22Rv1 (cell line): ENCODE data around the gene RAB3IL1.

Experiments
- H3K27ac ChIP-seq: fragments of 450-650 bp; 2 replicates; pipeline ENCODE4 v1.5.1; 2017
- ZFX ChIP-seq: fragments of 450-650 bp; IDR thresholded peaks from 2 replicates; pipeline ENCODE4 v1.6.1; 2017; ENCODE audit warnings: antibody characterized with exemption, borderline replicate concordance
- TF ChIP-seq, protein P1 (sequence below): fragments of 450-650 bp; IDR thresholded peaks from 2 replicates; pipeline ENCODE4 v1.5.1; 2017; ENCODE audit warnings: mild to moderate bottlenecking

Gene RAB3IL1

DNA sequence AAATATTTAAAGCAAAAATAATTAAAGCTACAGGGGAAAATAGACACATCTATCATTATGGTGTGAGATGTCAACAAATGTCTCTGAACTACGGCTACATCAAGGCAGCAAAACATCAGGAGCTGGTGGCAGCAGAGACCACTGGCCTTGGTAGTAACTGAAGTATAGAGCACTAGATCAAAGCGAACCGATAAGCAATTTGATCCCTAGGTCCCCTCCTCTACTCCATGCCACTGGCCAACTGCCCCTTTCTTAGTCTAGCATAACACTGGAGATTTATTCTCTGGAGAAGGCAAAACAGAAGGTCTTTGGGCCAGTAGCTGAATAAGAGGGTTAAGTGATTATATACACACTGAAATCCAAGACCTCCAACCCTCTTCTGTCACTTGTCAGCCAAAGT, 13.6 kb upstream of the RAB3IL1 start:
- no peak for TF ChIP-seq ZFX
- H3K27ac ChIP-seq, result no peak overlapping the region

DNA sequence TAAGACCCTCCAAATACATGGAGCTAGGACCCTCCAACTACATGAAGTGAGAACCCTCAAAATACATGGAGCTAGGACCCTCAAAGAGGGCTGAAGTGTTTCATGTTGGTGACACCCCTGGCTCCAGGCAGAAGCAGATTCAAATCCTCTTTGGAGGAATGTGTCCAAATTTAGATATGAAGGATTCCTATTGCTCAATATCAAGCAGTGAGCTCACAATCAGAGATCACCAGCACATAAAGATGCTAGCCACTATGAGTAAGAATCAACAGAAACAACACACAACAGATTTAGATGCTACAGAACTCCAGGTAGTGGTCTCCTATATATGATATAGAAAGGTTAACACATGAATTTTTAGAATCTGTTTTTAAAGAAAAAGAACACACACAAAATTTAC, 11.2 kb upstream of the RAB3IL1 start:
- H3K27ac ChIP-seq, result no peak overlapping the region
- TF ChIP-seq ZFX, result no peak
- TF ChIP-seq, protein P1, sequence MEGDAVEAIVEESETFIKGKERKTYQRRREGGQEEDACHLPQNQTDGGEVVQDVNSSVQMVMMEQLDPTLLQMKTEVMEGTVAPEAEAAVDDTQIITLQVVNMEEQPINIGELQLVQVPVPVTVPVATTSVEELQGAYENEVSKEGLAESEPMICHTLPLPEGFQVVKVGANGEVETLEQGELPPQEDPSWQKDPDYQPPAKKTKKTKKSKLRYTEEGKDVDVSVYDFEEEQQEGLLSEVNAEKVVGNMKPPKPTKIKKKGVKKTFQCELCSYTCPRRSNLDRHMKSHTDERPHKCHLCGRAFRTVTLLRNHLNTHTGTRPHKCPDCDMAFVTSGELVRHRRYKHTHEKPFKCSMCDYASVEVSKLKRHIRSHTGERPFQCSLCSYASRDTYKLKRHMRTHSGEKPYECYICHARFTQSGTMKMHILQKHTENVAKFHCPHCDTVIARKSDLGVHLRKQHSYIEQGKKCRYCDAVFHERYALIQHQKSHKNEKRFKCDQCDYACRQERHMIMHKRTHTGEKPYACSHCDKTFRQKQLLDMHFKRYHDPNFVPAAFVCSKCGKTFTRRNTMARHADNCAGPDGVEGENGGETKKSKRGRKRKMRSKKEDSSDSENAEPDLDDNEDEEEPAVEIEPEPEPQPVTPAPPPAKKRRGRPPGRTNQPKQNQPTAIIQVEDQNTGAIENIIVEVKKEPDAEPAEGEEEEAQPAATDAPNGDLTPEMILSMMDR, result no peak

DNA sequence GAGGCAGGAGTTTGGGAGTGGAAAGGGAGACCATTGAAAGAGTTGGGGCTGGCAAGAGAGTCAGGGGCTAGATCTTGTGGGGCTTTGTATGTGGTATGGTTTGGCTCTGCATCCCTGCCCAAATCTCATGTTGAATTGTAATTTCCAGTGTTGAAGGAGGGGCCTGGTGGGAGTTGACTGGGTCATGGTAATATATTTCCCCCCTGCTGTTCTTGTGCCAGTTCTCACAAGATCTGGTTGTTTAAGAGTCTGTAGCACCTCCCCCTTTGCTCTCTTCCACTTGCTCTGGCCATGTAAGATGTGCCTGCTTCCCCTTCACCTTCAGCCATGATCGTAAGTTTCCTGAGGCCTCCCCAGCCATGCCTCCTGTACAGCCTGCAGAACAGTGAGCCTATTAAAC, 10.1 kb upstream of the RAB3IL1 start:
- TF ChIP-seq, protein P1, result no peak
- no peak for TF ChIP-seq ZFX
- H3K27ac ChIP-seq, result no peak overlapping the region

DNA sequence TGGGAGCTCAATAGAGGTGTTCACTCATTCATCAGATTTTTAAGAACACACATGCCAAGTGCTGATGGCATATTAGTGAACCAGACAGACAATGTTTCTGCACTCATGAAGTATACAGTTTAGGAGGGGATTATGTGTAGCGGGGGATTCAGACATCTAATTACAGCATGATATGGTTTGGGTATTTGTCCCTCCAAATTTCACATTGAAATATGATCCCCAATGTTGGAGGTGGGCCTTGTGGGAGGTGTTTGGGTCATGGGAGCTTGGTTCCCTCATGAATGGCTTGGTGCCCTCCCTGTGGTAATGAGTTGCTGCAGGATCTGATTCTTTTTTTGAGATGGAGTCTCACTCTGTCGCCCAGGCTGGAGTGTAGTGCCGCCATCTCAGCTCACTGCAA, 8.9 kb upstream of the RAB3IL1 start:
- TF ChIP-seq, protein P1, result no peak
- no peak for TF ChIP-seq ZFX
- H3K27ac ChIP-seq, result no peak overlapping the region

DNA sequence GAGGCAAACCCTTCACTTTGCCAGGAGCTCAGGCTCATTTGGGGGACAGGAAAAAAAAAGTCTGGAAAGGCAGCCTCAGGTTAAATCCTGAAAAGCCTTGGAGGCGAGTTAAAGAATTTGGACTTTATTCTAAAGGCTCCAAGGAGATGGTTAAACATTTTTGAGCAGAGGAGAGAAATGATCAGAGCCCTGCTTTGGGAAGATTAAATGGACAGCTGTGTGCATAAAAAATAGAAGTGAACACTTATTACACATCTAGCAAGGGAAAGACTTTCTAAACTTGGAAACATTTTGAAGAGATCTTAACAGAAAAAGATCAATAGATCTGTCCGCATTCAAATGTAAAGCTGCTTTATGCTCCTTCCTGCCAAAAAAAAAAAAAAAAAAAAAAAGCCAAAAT, 8.4 kb upstream of the RAB3IL1 start:
- no peak overlapping the region for H3K27ac ChIP-seq
- TF ChIP-seq, protein P1, result no peak
- no peak for TF ChIP-seq ZFX

DNA sequence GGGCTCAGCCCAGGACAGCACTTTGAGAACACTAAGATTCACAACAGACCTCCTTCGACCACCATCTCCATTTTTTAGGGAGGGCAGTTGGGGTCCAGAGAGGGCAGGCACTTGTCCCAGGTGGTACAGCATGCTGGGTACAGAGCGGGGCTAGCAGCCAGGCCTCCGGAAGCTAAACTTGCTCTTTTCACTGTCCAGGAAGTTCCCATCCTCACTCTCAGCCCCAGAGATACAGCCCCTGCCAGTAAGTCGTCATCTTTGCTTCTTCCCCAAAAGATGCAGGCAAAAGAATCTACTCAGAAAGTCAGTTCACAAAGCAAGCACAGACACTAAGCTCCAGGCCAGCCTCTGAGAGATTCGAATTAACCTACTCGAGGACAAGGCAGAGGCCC, 6.7 kb upstream of the RAB3IL1 start:
- TF ChIP-seq, protein P1, result no peak
- no peak for TF ChIP-seq ZFX
- no peak overlapping the region for H3K27ac ChIP-seq

DNA sequence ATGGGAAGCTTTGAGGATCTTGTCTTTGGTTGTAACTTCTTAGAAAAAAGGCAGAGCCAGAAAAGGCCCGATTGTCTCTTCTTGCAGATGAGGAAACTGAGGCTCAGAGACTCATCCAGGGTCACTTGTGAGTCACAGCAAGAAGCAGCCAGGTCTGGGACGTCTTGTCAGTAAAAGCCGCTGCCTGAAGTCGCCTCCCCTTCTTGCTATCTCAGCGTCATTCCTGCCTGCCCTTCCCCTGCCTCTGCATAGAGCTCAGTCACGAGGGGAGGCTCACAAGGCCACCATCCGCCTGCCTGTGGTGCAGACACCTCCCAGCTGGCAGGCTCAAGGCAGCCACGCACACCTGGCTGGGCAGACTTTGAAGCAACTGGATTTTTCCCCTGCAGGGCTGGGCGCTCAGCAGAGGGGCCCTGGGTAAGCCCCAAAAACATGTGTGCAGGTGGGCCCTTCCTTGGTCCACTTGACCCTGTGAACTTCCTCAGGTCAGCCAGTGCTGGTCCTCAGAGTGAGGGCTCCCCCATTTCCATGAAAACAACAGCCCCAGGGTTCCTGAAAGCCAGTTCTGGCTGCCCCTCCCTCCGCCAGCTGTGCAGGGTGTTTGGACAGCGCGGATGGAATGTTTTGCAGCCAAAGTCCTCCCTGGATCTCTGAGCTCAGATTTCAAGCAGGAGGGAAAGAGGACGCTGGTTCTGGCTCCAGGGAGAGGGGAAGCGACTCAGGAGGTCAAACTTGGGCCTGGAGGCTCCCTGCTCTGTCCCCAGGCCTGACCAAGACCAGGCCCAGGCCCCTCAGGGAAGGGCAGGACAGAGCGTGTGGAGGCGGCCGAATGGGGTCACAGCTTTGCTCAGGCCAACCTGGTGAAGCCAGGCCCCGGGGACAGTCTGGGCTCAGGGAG, 6.0 kb upstream of the RAB3IL1 start:
- H3K27ac ChIP-seq, result no peak overlapping the region
- TF ChIP-seq, protein P1, result no peak
- no peak for TF ChIP-seq ZFX

DNA sequence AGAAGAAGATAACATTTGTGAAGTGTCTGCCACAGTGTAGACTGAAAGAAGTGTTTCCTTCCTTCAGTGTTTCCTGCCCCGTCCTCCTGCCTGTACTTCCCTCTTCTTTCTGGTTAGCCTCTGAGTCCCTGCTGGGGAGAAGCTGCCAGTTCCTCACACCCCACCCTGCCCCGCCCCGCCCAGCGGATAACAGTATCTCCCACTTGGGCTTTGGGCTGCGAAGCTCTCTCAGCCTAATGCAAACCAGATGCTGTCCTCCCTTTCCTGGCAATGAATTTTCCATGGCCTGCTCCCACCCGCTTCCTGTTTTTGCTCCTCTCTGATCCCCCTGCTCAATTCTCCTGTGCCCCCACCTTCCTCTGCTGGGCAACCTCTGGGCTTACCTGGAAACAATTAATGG, 5.2 kb upstream of the RAB3IL1 start:
- TF ChIP-seq, protein P1, result no peak
- TF ChIP-seq ZFX, result no peak
- no peak overlapping the region for H3K27ac ChIP-seq
